SH-SY5Y (cell line): ENCODE measurements around the gene MCIDAS.

Experiments
- GATA2 ChIP-seq: IDR thresholded peaks from 2 replicates; pipeline ENCODE4 v1.6.1; 2011; ENCODE audit warnings: mild to moderate bottlenecking, low read depth, low read length
- GATA3 ChIP-seq: IDR thresholded peaks from 2 replicates; pipeline ENCODE4 v1.6.1; 2011; ENCODE audit warnings: low read depth, mild to moderate bottlenecking, low read length, moderate library complexity

The MCIDAS gene

DNA sequence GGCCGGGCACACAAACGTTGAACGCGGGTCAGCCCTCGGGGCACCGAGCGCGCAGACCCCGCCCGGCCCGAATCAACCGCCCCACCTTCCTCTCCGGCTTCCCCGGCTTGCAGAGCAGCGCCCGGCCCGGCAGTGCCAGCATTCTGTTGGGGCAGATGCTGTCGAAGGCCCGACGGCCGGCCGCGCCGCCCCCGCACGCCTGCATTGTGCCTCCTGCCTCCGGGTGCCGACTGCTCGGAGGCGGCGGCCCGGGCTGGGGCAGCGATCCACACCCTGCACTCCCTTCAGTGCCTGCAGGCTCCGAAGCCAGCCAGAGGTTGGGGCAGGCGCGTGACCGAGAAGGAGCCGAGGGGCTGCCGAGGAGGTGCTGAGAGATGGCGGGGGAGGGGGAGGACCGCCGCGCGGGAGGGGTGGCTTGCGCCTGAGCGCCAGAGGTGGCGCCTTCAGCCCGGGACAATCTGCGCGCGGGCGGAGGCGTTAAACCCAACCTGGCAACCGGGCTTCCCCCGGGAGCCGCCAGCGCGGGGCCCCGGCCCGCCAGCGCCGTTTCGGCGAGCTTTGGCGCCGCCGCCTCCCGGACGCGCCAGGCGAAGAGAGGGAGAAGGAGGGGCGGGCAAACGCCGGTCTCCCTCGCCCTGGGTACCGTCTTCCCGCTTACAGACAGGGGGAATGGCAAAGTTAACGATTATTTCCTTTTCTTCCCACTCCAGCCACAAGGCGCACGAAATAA is at the start of gene MCIDAS:
TSS of gene MCIDAS (minus strand) at position 382 of the 730 bp plus-strand sequence. CDS start at position 205, 177 bp downstream.
- TF ChIP-seq GATA2 = no peak
- no peak for TF ChIP-seq GATA3

DNA sequence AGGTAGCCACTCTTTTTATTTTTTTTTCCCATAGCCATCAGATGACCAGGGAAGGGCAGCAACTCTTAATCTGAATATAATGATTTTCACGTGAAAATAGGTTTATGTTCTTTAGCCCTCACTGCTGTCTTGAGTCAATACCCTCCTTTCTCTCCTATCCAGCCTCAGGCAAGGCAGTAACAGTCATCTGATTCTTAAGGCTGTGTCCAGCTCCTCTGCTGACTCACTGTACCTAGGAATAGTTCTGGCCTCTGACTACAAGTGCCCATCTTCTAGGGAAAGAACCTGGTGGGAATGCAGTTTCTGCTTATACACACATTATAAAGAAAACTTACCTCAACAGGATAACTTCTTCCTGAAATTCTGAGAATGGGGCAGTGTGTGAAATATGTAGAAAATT is 49.7 kb upstream of the MCIDAS start:
- TF ChIP-seq GATA3 = no peak
- TF ChIP-seq GATA2 = no peak

DNA sequence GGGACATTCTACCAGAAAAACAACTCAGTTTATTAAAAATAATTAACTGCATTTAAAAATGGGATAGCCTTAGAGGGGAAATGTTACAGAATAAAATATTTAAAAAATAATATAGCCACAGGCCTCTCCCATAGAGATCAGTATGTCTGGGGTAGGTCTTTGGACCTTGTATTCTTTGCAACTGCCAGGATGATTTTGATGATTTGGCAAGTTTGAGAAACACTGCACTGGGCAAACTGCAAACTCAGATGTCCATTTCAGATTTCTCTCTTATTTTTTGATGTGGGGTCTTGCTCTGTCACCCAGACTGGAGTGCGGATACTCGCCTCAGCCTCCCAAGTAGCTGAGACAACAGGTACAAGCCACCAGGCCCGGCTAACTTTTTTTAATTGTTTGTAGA is 31.2 kb upstream of the MCIDAS start:
- TF ChIP-seq GATA2 (no peak), GATA3 (no peak)

DNA sequence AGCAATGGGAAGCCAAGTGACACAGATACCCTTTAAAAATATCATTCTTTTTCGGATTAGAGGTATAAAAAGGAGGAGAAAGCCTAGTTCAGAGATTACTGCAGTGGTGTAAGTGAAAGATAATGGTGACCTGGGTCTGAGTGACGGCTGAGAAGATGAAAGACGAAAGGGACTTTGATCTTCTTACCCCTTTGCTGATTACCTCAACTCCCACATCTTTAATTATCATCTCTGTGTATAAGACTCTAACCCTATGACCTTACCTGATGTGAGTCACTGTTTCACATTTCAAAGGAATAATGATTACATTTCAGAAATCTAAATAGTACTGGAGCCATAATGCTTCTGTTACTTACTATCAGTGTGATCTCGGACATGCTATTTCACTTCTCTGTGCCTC is 27.7 kb upstream of the MCIDAS start:
- TF ChIP-seq GATA3 (no peak), GATA2 (no peak)

DNA sequence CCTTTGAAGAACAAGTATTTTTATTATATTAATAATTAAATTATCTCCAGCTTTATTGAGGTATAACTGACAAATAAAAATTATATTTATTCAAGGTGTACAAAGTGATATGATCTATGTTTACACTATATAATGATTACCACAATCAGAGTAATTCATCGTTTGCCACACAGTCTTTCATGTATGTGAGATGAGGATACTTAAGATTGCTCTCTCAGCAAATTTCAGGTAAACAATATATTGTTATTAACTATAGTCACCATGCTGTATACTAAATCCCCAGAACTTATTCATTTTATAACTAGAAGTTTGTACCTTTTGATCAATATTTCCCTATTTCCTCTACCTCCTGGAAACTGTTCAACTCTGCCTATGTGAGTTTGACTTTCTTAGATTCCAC is 22.9 kb upstream of the MCIDAS start:
- TF ChIP-seq GATA2 = no peak
- no peak for TF ChIP-seq GATA3

DNA sequence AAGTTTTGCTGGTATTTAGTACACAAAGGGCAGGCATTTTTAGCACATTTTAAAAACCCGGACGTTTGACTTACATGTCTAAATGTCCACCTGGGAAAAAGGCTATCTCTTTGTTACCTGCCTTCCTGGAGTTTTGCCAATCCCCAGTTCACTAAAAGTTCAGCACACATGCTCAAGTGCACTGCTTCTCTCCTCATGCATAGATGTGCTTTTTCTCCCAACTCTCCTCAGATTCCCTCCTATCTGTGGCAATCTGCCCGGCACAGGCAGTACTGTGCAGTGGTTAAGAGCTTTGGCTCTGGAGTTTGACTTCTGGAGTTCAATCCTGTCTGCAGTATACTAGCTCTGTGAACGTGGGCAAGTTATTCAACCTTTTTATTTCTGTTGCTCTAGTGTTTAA is 14.6 kb upstream of the MCIDAS start:
- TF ChIP-seq GATA2 = peak; percentile 72
- no peak for TF ChIP-seq GATA3

DNA sequence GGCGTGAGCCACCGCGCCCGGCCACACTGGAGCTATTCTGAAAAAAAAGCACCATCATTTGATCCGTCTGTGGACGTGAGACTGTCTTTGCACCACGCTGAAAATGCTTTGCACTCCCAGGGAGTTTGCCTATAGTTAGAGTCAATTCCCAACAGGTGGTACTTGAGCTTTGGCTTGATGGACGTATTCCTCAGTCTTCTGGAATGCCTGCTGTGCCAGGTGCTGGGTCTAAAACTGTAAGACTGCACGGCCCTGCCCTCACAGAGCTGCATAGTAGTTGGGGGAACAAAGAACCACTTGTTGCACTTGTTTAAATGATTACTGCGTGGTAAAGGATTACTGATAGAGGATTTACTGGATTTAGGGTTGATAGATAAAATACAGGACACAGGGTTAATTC is 9.7 kb upstream of the MCIDAS start:
- TF ChIP-seq GATA2 (no peak), GATA3 (no peak)

DNA sequence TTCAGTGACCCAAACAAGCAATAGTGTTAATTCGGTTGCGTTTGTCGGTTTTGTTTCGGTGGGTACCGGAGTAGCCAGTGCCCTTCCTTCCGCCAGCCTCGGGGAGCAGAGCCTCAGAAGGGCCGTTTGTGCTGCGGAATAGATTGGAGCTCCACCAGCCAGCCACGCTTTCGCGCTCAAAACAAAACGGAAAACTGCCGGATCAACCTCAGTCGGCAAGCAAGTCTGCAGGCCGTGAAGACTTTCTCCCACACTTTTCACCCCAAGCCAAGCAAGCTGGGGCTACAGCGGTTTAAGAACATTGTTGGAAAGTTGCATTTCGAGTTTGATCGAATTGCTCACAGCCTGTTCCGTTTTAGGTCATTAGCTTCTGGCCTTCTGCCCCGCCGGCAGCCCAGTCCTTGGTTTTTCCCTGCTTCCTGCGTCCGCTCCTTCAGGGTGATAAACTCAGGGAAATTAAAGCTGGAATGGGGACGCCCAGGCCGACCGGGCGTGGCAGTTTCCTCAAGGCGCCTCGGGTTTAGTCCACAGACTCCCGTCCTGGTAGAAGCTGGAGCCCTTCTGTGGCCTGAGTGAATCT is 7.1 kb upstream of the MCIDAS start:
- TF ChIP-seq GATA2 = no peak
- no peak for TF ChIP-seq GATA3

DNA sequence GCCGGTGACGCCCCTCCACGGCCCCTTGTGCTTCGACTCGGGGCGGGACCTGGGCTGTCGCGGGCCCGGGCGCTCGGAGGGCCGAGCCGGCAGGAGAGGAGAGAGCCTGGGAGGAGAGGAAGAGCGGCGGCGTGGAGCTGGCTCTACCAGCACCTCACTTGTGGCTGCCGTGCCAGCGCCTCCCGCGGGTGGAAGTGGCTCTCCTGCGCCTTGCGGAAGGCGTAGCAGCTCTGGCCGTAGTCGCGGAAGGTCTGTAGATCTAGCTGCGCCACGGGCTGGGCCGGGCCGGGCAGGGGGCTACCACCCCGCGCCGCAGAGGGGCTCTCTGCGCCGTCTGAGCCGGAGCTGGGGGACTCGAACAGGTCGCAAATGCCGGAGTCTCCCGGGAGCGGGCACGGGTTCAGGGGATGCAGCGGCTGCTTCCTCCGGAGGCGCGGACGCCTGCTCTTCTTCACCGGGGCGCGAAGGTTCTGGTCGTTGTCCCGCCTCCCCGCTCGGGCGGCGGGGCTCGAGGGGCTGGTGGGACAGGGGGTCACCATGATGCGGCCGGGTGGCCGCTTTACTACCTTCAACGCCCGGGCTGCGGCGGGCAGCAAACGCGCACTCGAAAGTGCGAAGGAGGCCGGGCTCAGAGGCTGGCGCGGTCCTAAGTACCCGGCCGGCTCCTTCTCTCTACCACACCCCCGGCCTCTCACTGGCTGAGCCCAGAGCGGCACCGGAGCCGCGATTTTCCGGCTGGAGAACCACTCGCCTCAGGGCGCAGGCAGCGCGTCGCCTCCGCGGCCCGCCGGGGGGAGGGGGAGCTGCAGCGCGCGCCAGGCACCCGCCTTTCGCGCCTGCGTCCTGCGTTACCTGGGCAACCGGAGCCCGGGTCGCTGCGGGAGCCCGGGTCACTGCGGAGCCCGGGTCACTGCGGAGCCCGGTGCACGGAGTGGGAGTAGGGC is 6.1 kb upstream of the MCIDAS start, which contains the start of gene CCNO:
TSS of gene CCNO (minus strand) at position 624 of the 944 bp plus-strand sequence. CDS start at position 539, 85 bp downstream.
- TF ChIP-seq GATA2 (no peak), GATA3 (no peak)

DNA sequence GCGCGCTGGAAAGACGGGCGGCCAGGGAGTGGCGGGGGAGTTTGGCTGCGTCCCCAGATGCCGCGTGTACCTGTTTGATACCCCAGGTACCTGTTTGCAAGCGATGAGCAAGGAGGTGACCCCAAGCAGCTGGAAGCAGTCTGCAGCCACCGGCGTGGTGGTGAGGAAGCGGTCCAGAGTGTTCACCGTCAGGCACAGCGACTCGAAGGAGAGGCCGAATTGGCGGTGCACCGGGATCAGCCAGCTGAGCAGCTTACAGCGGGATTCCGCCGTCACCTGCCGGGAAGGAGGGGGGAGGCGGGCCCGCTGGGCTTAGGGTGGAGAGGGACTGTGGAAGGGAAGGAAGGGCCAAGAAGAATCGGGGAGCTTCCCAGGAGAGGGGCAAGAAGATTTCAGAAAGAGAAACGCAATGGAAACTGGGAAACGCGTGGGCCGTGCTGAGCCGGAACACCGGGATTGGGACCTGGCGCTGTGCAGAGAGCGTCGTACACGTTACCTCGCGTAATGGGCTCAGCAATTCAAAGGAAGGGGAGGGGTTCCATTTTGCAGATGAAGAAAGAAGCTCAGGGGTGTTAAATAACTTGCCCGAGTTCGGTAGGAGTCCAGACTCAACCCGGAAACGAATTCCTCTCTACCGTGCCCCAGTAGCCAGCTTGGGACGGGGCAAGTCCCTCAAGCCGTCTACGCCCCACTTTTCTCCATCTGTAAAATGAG is 5.3 kb upstream of the MCIDAS start:
- no peak for TF ChIP-seq GATA3
- TF ChIP-seq GATA2 = no peak

DNA sequence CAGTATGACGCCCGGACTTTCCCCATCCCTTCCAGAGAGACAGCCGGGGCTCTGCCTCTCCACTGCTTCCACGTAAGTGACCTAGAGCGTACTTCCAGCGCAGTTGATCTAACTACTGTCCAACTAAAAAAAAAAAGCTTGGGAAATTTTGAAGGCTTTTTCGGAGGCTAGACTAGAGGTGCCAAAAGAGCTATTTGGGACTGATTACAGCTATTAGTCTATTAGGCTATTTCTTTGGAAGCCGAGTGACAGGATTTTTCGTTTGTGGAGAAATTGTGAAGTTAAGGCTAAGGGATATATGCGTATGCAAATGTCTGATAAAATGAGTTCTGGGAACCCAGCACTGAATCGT is 4.8 kb upstream of the MCIDAS start:
- TF ChIP-seq GATA2 (no peak), GATA3 (no peak)

DNA sequence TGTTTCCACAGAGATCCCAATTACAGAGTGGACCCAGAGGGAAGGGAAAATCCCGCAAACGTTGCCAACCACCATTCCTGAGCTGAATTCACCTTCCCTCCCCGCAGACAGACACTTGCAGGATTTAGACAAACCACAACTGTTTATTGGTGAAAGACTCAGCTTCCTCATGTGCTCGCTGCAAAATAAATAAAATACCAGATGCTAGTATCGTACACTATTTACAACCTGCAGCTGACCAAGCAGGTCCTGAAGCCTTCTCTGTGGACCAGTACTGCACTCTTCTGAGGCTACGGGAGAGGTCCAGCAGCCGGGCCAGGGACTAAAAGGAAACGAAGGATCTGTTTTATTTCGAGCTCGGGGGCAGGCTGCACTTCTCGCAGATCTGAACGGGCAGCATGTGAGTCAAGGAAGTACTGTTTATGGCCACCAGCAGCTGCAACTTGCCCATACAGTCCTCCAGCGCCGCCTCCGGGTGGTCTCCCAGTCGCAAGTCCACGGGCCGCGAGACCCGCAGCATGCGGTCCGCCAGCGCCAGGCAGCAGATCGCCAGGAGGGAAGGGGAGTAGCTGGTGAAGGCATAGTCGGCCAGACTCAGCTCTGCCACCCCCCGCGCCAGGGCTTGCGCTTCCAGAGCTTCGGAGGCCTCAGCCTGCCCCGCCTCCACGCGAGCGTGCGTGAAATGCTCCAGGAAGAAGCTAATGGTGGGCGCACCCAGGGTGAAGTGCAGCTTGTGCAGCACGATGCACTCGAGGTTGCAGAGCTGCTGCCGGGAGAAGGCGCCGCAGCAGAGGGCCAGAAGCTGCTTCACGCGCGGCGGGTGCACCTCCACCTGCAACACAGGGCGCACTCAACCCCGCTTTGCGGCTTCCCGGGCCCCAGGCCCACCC is 4.2 kb upstream of the MCIDAS start:
- TF ChIP-seq GATA2 (no peak), GATA3 (no peak)

DNA sequence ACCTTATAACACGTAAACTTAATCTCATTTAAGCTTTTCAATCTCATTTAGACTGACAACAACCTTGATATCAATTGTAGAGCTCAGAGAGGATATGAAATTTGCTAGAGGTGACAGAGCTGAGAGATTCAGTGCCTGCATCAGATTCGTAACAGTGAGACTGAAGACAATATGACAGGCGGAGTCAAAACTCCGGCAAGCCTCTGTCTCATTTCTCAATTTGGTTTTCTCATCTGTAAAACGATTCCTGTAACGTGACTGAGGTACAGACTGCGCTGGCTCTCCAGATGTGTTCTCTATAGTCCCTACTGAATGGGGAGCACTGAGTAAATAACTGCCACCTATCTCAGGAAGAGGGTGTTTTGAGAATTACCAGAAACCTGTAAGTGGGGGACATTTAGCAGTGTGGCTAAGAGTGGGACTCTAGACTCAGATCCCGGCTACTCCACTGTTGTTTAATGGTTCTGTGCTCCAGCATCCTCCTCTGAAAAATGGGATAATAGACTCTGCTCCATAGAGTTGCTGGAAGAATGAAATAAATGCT is 3.0 kb upstream of the MCIDAS start:
- TF ChIP-seq GATA3 (no peak), GATA2 (no peak)
